ENCODE results near the gene CARD9. TPM values are rescaled to one million over a fixed set of nuclear protein-coding genes. Genes with fewer than 3 reads are reported as not detected.
A peak's percentile ranks its signal among the peaks of the same experiment; 100 is the strongest.

The CARD9 gene
- total RNA-seq, 2 donors from 2014 or later, result 1.2 to 1.7 TPM

DNA sequence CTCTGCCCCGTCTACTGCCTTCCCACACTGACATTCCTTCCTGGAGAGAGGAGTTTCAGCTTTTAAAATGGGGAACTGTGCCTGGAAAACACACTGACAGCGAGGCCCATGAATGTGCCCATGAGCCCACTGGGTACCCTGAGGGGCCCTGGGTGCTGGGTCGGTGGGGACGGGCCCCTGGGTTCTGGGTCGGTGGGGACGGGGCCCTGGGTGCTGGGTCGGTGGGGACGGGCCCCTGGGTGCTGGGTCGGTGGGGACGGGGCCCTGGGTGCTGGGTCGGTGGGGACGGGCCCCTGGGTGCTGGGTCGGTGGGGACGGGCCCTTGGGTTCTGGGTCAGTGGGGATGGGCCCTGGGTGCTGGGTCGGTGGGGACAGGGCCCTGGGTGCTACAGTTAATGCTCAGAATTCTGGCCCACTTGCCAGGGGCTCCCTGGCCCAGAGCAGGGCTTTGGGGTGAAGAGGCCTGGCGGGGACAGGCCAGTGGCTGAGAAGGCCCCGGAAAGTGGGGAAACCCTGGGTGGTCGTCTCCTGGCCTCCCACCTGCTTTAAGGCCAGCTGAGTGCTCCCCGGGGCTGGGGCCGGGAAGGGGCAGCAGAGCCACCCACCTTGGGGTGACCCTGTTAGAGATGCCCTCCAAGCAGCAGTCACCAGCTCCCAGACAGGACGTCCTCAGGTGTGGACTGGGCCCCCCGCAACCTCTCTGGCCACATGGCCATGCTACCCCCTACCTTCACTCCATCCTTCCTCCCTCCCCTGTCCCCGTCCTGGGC is 43.6 kb downstream of the CARD9 start:
- no peaks in the 10 kb centered on the region for H3K36me3 ChIP-seq
- no peak overlapping the region for H3K27ac ChIP-seq
- peaks cover 10% of the 10 kb centered on the region for H3K27me3 ChIP-seq
- no peak for DNase-seq
- no peak overlapping the region for H3K9ac ChIP-seq (ENCODE audit: low read depth in 2 of 2, low read length in 2 of 2)
- intact Hi-C loops (cut with DNase I), result loop anchor here (10.0 kb wide), 1 partner anchor 305 kb away; no protein-coding TSS in a partner anchor
- TF ChIP-seq, protein P1, sequence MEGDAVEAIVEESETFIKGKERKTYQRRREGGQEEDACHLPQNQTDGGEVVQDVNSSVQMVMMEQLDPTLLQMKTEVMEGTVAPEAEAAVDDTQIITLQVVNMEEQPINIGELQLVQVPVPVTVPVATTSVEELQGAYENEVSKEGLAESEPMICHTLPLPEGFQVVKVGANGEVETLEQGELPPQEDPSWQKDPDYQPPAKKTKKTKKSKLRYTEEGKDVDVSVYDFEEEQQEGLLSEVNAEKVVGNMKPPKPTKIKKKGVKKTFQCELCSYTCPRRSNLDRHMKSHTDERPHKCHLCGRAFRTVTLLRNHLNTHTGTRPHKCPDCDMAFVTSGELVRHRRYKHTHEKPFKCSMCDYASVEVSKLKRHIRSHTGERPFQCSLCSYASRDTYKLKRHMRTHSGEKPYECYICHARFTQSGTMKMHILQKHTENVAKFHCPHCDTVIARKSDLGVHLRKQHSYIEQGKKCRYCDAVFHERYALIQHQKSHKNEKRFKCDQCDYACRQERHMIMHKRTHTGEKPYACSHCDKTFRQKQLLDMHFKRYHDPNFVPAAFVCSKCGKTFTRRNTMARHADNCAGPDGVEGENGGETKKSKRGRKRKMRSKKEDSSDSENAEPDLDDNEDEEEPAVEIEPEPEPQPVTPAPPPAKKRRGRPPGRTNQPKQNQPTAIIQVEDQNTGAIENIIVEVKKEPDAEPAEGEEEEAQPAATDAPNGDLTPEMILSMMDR (IDR thresholded peaks at IDR 0.05), result no peak
- no peaks in the 10 kb centered on the region for H3K9me3 ChIP-seq
- H3K4me3 ChIP-seq, result no peak overlapping the region
- no peaks in the 10 kb centered on the region for H3K4me1 ChIP-seq

DNA sequence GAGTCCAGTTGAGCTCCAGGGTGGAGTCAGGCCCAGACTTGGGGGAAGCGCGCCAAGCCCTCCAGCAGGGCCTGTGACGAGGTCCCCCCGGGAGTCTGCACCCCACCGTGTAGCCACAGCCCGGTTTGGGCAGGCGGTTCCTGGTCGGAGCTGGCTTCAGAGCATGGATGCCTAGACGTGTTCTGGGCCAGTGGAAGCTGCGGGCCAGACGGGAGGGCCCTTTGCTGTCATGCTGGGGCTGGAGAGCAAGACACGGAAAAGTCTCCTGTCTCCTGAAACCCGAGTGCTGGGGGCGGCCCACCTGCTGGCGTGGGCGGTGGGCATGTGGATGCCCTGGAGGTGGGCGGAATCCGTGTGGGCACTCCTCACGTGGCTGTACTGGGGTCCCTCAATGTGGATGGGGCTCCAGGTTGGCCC is 44.2 kb downstream of the CARD9 start:
- no peak overlapping the region for H3K27ac ChIP-seq
- intact Hi-C loops (cut with DNase I), result no loop called here

DNA sequence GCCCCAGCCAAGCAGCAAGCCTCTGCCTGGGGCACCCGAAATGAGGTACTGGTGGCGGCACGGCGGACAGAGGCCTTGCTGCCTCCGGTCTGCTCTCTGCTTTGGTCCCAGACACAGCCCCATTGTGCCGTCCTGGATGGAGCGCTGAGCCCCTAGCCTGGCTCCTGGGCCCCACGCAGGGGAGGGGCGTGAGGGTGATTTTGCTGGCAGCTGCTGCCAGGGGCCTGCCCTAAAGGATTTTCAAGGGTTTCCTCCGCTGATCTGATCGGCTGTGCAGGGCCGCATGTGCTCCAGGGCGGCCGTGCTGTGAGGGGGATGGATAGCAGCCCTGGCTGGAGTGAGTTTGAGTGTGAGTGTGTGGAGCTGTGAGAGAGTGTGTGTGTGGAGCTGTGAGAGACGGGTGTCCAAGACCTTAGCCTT is 44.8 kb downstream of the CARD9 start:
- peaks cover 10% of the 10 kb centered on the region for H3K27me3 ChIP-seq
- H3K9me3 ChIP-seq, result no peaks in the 10 kb centered on the region
- peak overlapping the region; percentile 45 for H3K4me3 ChIP-seq
- H3K36me3 ChIP-seq, result no peaks in the 10 kb centered on the region
- no peak for DNase-seq
- TF ChIP-seq, protein P1 (IDR thresholded peaks at IDR 0.05), result no peak
- H3K9ac ChIP-seq (ENCODE audit: low read depth in 2 of 2, low read length in 2 of 2), result peak overlapping the region; percentile 51 to 71
- intact Hi-C loops (cut with DNase I), result no loop called here
- no peak overlapping the region for H3K27ac ChIP-seq
- no peaks in the 10 kb centered on the region for H3K4me1 ChIP-seq

More for the DNA sequence above, 44.2 kb downstream of the CARD9 start:
- Histone ChIP-seq H3K27me3 (peaks cover 10% of the 10 kb centered on the region), H3K36me3 (no peaks in the 10 kb centered on the region), H3K4me3 (no peak overlapping the region), H3K4me1 (no peaks in the 10 kb centered on the region), H3K9me3 (no peaks in the 10 kb centered on the region), H3K9ac (ENCODE audit: low read depth in 2 of 2, low read length in 2 of 2) (peak overlapping the region in 1 of 2 donors; percentile 71)
- DNase-seq, result no peak
- TF ChIP-seq, protein P1 (IDR thresholded peaks at IDR 0.05), result no peak

DNA sequence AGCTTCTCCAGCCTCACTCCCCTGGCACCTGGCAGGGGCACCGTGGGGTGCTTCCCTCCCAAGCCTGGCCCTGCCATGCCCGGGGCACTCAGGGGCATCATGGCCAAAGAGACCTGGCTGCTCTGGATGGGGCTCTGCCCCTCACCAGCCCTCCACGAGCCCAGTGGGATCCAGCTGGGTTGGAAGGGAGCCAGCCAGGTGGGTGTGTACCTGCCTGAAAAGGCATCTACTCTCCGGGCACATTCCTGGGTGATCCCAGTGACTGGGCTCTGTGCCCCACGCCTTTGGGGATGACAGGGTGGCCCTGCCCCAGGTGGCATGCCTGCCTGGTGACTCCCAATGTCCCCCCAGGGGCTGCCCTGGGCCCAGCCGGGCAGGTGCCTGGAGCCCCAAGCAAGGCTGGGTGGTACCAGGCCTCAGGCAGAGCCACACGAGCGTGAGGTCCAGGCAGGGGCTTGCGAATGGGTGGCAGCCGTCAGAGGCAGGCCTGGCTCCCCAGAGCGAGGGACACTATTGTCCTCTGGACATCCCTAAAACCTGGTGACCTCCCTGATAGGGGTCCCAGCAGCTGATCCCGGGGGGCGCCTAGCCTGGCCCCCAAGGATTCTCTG is 45.4 kb downstream of the CARD9 start:
- no peak overlapping the region for H3K27ac ChIP-seq
- peak overlapping the region; percentile 45 for H3K4me3 ChIP-seq
- TF ChIP-seq, protein P1 (IDR thresholded peaks at IDR 0.05), result no peak
- no peaks in the 10 kb centered on the region for H3K4me1 ChIP-seq
- peaks cover 10% of the 10 kb centered on the region for H3K27me3 ChIP-seq
- DNase-seq, result no peak
- no peaks in the 10 kb centered on the region for H3K9me3 ChIP-seq
- H3K36me3 ChIP-seq, result no peaks in the 10 kb centered on the region
- H3K9ac ChIP-seq (ENCODE audit: low read depth in 2 of 2, low read length in 2 of 2), result peak overlapping the region; percentile 51 to 71
- intact Hi-C loops (cut with DNase I), result no loop called here

DNA sequence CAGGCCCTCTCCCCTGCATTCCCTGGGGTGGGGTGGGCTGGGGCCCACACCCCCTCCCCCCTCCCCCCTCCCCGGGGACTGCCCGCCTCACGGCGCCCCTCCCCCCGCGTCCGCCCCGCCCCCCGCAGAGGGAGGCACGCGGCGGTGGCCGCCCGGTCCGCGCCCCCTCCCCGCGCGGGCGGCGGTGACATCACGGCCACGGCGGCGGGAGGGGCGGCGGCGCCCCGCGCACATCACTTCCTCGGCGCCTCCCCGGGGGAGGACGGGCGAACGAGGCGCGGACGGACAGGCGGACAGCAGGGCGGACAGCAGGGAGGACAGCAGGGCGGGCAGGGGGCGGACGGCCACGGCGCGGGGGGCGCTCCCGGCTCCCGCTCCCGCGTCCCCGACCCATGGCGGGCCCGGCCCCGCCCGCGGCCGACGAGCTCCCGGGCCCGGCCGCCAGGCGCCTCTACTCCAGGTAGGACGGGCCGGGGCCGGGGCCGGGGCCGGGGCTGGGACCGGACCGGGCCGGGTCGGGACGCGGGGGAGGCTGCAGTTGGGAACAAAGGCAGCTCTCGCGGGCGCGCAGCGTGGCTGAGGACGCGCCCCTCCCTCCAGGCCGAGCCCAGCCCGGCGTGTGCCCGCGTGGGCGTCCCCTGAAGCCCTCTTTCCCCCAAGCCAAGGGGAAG is 46.0 kb downstream of the CARD9 start, which contains the start of gene GPSM1:
TSS of gene GPSM1 (plus strand) at position 236 of the 671 bp plus-strand sequence. CDS start at position 393, 157 bp downstream.
- no peak for DNase-seq
- Histone ChIP-seq H3K36me3 (no peaks in the 10 kb centered on the region), H3K9ac (ENCODE audit: low read depth in 2 of 2, low read length in 2 of 2) (peak within 1 kb of the TSS; percentile 51 to 71), H3K27ac (peak within 1 kb of the TSS; percentile 59), H3K4me1 (no peaks in the 10 kb centered on the region), H3K27me3 (peaks cover 10% of the 10 kb centered on the region), H3K4me3 (peak within 1 kb of the TSS; percentile 45), H3K9me3 (no peaks in the 10 kb centered on the region)
- TF ChIP-seq, protein P1 (IDR thresholded peaks at IDR 0.05), result no peak
- intact Hi-C loops (cut with DNase I), result no loop called here
